IPS DF 4.7 (cell line): Measurements from ENCODE around the gene PRR35.

Experiments used
- DNase-seq: peaks from one replicate; pipeline ENCODE4 v3.0.0-alpha.2; 2013; ENCODE audit warnings: low spot score; ENCODE audit errors: extremely low read depth

The PRR35 gene

DNA sequence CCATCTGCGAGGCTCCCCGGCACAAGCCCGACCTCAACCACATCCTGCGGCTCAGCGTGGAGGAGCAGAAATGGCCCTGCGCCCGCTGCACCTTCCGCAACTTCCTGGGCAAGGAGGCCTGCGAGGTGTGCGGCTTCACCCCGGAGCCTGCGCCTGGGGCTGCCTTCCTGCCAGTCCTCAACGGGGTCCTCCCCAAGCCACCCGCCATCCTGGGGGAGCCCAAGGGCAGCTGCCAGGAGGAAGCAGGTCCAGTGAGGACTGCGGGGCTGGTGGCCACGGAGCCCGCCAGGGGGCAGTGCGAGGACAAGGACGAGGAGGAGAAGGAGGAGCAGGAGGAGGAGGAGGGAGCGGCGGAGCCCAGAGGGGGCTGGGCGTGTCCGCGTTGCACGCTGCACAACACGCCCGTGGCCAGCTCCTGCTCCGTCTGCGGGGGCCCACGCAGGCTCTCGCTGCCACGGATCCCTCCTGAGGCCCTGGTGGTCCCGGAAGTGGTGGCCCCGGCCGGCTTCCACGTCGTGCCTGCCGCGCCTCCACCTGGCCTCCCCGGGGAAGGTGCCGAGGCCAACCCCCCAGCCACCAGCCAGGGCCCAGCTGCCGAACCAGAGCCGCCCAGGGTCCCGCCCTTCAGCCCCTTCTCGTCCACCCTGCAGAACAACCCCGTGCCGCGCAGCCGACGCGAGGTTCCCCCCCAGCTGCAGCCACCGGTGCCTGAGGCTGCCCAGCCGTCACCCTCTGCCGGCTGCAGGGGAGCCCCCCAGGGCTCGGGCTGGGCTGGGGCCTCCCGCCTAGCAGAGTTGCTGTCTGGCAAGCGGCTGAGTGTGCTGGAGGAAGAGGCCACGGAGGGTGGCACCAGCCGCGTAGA lies 13.1 kb upstream of the PRR35 start:
- DNase-seq: no peak

DNA sequence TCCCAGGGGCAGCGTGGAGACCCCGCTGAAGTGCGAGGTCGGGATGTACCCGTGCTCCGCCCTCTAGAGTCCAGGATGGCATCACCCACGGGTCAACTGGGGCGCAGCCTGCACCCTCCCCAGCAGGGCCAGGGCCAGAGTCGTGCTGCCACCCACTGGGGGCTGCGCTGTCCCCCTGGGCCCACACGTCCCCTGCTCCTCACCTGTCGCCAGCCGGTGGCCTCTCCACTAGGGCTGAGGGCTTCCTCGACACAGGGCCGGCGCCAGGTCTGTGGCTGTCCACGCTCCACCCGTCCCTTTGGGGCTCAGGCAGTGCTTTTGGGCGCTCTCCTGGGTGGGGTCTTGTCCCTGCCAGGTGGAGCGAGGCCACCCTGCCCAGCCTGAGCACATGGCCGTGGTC lies 11.6 kb upstream of the PRR35 start:
- no peak for DNase-seq

DNA sequence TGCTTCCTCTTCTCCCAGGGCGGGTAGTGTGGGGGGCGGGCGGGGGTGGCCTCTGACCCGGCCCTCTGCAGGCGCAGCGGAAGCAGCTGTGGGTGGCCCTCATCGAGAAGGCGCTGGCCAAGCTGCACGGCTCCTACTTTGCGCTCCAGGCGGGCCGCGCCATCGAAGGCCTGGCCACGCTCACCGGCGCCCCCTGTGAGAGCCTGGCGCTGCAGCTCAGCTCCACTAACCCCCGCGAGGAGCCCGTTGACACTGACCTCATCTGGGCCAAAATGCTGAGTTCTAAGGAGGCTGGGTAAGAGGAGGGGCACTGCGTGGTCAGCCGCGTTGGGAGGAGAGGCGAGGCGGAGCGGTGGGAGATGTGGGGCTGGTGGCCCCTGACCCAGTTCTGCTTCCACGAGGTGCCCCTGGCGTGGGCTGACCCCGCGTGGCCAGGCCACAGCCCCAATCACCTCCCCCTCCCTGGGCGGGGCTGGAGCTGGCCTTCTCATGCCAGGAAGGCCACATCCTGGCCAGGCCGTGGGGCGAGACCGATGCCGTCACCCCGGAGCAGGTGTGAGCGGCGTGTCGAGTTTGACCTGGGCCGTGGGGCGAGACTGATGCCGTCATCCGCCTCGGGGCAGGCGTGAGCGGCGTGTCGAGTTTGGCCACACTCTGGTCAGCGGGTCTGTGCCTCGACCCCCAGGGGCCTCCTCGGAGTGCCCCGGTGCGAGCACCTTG lies 10.5 kb upstream of the PRR35 start:
- DNase-seq: no peak

DNA sequence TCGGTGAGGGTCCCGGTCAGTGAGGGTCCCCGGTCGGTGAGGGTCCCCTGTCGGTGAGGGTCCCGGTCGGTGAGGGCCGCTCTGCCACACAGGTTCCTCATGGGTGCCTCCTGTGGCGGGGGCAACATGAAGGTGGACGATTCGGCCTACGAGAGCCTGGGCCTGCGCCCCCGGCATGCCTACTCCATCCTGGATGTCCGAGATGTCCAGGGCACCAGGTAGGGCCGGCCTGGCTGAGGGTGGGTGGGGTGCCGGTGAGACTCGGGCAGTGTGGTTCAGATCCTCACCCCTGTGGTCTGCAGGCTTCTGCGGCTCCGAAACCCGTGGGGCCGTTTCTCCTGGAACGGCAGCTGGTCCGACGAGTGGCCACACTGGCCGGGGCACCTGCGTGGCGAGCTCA lies 9.0 kb upstream of the PRR35 start:
- DNase-seq: no peak

DNA sequence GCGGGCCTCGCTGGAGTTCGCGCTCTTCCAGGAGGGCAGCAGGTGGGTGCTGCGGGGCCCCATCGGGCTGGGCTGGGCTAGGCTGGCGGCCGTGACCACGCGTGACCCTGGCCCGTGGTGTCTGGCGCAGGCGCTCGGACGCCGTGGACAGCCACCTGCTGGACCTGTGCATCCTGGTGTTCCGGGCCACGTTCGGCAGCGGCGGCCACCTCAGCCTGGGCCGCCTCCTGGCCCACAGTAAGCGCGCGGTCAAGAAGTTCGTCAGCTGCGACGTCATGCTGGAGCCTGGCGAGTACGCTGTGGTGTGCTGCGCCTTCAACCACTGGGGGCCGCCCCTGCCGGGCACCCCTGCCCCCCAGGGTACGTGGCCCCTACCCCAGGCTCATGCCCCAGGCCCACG lies 8.0 kb upstream of the PRR35 start:
- DNase-seq: no peak

DNA sequence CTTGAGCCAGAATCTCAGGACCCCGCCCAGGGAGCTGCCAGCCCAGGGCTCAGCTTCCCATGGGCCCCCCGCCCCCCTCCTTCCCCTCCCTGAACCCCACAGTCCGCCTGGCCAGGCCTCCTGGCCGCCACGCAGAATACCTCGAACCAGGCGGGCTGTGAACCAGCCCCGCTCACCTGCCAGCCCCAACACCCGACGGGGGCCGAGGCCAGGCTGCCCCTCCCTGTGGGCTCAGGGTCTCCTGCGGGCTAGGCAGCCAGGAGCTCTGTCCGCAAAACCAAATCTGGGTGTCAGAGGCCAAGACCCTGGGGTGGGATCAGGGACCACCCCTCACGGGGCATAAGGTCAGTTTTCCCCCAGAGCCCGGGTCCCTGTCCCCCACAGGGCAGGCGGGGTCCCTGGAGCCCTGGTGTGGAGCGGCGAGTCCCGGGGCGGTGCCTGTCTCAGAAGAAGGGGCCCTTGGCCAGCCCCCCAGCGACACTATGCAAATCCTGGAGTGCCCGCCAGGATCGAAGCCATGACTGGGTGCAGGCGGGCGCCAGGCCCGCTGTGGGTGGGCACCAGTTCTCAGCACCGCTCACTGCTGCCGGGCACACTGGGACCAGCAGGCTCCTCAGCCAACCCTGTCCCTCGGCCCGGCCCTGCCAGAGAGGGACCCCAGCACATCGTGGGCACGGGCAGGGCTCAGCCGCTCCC lies 6.4 kb upstream of the PRR35 start:
- DNase-seq: no peak

DNA sequence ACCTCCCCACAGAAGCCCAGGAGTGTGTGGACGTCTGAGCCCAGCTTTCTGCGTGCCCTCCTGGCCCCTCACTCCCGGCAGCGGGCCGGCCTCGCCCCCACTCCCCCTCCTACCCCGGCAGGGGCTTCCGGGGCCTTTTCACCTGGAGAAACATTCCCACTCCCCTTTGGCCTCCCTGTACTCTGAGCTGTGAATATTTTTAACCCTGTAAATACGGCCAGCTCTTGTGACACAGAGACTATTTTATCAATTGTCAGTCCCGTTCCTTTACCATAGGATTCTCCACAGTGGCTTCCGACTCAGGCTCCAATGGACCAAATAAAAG lies 5.9 kb upstream of the PRR35 start:
- DNase-seq: no peak

DNA sequence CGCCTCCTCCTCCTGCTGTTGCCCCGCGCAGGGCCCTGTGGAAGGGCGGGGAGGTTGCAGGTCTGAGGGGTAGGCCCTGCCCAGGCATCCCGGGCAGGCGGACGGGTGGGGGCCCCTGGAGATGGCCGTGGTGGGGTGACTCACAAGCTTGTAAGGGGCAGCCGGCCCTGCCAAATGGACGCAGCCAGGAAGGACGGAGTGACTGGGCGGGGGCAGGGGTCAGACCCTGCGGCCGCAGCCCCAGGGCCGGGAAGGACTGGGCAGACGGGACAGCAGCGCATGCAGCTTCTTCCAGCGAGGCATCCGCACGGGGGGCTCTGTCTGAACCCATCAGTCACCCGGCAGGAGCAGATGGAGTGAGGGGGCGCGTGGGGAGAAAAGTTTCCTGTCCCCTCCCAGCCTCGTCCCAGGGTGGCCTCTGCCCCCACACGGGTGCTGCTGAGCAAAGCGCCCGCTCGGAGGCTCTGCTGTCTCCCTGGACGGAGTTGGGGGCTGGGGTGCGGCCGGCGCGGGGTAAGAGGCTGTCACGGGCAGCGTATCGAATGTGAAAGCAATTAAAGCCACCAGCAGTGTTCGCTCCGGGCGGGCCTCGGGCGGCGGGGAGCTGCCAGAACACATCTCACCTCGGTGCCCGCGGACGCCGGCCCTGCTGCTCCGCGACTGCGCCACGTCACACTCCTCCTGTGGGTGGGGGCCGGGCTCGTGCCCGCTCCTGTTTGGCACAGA lies 5.4 kb upstream of the PRR35 start:
- no peak for DNase-seq

DNA sequence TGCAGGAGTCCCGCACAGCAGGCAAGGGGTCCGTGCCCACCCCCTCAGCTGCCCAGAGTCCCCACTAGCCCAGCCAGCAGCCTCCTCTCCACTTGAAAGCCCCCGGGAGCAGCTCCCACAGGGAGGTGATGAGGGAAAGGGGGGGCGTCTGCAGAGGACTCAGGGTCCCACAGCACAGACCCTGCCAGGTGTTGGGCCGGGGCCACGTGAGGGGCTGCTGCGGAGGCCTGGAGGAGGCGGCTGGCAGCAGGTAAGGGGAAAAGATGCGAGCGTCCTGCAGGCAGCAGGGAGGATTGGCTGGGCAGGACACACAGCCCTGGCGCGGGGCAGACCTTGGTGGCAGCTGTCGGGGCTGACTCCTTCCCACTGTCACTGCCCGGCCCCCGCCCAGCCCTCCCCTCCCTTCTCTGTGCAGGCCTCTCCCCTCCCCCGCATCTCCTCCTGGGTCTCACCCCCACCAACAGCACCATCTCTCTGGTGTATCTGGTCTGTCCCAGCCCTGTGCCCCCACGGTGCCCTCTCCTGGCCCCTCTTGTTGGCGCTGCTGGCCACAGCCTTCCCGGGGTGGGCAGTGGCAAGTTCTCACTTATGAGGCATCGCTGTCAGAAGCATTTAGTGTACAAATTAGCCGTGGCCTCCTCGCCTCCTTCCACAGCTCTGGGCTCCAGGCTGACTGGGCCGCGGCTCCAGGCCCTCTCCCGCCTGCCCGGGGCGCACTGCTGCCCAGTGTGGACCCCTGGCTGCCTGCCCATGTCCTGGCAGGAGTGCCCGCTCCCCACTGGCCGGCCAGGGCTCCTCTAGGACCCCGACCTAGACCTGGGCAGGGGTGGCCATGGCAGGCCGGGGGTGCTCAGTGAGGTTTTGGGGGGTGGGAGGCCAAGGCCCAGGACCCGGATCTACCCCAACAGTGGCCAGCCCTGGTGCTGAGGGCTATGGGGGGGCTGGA lies 4.4 kb upstream of the PRR35 start:
- no peak for DNase-seq

DNA sequence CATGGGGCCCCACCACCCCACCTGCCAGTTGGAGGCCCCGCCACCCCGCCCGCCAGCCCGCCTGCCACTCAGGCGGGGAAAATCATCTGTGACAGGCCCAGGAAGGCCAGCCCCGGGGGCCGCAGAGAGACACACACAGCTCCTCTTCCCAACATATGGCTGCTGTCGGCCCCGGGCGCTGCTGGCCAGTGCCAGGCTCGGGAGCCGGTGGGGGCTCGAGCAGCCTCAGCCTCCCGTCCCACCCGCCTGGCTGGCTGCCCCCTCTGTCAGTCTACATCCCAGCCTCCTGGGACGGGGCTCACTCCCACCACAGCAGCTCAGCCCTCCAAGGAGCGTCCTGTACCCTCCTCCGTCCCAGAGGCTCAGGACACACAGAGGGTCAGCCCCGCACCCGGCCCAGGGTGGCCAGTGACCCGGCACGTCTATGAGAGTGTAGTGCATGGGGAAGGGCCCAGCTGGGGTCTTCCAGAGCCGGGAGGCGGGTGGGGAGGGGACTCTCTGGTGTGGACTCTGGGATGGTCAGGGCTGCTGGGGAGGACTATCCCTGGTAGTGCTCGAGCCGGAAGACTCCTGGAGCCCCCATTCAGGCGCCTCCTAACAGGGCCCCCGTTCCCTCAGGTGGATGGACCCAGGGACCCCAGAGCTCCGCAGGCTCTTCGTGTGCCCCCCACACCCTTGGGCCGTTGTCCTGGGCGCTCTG lies 3.6 kb upstream of the PRR35 start:
- no peak for DNase-seq

DNA sequence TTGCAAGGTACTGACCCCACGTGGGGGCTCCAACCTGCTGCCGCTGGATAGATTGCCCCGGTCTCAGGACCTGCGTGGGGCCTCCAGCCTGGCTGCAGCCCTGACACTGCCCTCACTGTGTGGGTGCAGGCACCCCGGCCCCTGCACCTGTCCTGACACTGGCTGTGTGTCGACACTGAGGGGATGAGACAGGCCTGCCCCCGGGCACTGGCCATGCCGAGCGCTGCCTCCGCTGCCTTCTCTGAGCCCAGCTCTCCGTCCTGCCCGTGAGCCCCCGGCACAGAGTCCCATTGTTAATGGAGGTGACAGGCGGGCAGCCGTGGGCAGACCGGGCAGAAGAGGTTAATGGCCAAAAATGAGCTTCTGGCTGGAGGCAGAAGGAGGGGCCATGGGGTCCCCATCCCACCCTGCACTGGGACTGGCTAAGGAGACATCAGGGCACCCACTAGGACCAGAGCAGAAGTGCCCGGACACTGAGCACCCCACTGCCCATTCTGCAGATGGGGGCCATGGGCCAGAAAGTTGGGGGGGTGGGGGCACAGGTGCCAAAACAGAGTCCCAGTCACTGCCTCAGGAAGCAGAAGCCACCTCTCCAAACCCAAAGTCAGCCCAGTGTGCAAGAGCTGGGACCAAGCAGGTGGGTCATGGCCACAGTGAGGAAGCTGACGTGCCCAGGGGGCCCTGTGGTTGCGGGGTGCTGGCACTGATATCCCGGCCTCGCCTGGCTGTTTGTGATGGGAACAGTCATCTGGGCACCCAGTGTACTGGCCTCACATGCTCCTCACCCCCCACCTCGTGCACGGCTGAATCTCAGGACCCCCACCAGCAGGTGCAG lies 2.5 kb upstream of the PRR35 start:
- no peak for DNase-seq

DNA sequence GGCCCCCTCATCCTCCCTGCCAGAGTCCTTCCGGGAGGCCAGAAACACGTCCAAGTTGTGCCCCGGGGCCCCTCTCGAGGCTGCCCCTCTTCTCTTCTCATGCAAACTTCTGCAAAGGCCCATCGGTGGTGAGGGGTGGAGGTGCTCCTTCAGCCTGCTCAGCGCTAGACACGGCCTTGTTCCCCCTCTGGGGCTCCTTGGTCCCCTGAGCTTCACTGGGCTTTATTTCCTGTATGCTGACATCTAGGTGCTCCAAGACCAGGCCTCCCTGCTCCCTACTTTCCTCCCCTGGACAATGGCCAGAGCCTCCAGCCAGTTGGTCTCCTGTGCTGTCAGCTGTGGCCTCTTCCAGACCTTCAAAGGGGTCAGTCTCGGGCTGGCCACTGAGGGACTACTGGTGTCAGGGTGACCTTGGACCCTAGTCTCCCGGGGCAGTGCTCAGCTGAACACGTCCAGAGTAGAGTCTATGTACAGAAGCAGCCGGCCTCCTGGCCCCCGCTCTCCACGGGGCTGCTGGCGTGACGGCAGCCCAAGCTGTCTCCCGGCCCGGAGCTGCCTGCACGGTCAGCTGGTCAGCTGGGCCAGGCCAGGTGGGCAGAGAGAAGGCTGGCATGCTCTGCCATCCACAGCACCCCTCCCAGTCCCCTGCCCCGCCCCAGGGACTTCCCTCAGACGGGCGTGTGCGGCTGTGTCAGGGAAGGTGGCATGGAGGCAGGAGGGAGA lies 1.7 kb upstream of the PRR35 start:
- DNase-seq: no peak

DNA sequence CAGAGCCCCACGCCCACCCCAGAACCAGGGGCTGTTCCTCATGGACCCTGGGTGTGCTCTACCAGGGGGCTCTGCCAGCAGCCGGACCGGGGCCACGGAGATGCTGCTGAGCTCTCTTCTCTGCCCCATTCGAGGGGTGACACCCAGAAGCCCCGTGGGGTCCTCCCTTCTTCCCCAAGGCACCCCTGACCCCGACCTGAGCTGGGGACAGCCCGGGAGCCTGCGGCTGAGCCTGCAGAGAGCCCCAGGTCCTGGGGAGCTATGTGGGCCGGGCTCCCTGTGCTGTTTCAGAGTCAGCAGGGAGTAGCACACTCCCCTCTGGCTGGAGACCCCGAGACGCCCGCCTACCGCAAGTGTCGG lies 1.2 kb upstream of the PRR35 start:
- no peak for DNase-seq

DNA sequence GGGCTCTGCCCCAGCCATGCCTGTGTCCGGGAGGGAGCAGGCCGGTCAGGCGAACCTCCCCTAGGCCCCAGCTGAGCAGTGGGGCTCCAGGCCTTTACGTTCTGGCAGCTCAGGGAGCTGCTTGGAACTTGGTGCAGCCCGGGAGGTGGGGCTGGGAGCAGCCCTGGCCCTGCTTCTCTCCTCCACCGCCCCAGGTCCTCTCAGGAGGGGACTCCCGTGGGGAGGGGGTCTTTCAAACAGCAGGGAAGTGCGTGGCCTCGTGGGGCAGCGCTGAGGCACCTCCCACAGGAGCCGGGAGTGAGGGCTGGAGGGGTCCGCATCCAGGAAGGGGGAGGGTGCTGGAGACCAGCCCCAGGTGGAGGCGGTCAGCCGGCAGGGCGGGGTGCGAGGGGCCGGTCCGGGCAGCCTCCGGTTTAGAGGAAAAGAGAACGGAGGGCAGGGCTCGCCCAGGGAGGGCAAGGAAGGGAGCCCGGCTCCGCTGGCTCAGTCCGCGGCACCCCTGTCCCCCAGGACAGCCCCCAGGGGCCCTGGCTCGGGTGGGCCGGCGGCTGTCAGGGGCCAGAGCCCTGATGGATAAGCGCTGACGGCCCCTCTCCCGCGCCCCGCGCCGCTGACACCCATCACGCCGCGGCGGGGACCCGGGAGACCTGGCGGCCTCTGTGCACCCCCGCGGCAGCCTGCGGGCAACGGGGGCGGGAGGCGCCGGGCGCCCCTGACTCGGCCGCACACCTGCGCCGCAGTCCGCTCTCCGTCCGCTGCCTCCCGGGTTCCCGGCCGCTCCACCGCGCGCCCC lies 587 bp upstream of the PRR35 start:
- DNase-seq: no peak

DNA sequence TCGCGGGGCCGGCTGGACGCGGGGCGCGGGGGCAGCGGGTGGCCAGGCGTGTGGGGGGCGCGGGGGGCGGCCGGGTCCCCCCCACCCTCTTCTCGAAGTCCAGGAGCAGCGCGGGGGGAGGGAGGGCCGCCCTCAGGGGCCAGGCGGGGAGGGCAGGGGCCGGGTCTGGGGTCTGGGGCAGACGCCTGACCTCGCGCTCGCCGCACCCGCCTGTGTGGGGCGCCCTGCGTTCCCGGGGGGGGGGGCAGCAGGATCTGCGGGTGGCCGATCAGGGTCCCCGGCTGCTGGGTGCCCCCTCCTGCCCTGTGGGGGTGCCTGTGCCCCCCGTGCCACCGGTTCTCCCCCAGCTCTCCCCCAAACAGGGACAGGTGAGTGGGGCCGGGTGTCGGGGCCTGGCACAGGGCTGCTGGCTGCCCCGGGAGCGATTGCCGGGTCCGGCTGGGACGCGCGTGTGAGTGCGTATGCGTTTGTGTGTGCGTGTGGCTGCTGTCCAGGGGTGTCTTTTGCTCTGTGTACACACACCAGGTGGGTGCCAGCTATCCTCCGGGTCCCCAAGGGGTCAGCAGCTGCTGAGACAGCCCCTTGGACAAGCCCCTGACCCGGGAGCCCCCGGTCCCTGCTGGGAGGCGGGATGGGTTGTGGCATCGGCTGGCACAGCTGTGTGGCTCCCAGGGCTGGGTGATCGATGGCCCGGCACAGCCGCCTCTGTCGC lies 663 bp downstream of the PRR35 start:
- DNase-seq: no peak

DNA sequence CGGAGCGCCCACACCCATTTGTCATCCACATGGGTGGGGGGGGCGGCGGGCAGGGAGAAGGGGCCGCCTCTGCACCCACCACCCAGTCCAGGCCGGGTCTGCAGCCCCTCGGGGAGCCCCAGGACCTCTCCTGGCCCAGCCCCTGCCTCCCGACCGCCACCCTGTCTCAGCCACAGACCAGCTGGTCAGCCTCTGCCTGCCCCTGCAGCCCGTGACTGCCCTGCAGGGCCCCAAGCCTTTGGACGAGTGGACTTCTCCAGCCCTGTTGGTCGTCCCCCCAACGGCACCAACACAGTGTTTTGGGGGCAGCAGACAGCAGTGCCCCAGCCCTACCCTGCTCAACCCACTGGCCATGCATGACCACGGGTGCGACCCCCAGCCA lies 1.2 kb downstream of the PRR35 start:
- no peak for DNase-seq
